K562 (cell line): ENCODE results near the gene RBM12. TPM values are rescaled to one million over a fixed set of nuclear protein-coding genes. Genes with fewer than 3 reads are reported as not detected.

Source experiments
- CC2D1A ChIP-seq: fragments of 450-650 bp; IDR thresholded peaks from 2 replicates; pipeline ENCODE4 v1.6.1; 2017; ENCODE audit warnings: mild to moderate bottlenecking
- CSDE1 ChIP-seq, 2 experiments: fragments of 450-650 bp; IDR thresholded peaks; 2 replicates each; pipeline ENCODE4 v1.6.1; 2016; ENCODE audit warnings: mild to moderate bottlenecking in 1 of 2
- ELF2 ChIP-seq: fragments of 250-450 bp; sonication (Bioruptor Pico); IDR thresholded peaks from 2 replicates; pipeline ENCODE4 v1.5.0; 2021; ENCODE audit warnings: mild to moderate bottlenecking
- GABPB1 ChIP-seq: sonication (generic); formaldehyde crosslinking; IDR thresholded peaks from 2 replicates; pipeline ENCODE4 v1.8.0; 2022; ENCODE audit warnings: mild to moderate bottlenecking, missing genetic modification reagents
- HNRNPH1 ChIP-seq: fragments of 200-400 bp; formaldehyde crosslinking; optimal IDR thresholded peaks from 2 replicates; pipeline ENCODE3; 2017; ENCODE audit warnings: low read depth, mild to moderate bottlenecking, low read length, moderate library complexity
- NONO ChIP-seq, 2 experiments: fragments of 200-400 bp in 1 of 2; fragments of 450-650 bp in 1 of 2; formaldehyde crosslinking in 1 of 2; IDR thresholded peaks; 2 replicates each; pipeline ENCODE4 v1.6.1; 2017; ENCODE audit warnings: low read depth in 2 of 2, mild to moderate bottlenecking in 2 of 2, moderate library complexity in 2 of 2, low read length in 1 of 2
- PHF8 ChIP-seq: fragments of 200-600 bp; sonication (generic); IDR thresholded peaks from 2 replicates; pipeline ENCODE4 v1.6.1; 2012; ENCODE audit warnings: mixed run types, mild to moderate bottlenecking, inconsistent platforms, low read length, moderate library complexity, borderline replicate concordance
- POLR2AphosphoS5 ChIP-seq: IDR thresholded peaks from 2 replicates; pipeline ENCODE4 v1.6.1; 2011; ENCODE audit warnings: mild to moderate bottlenecking, low read depth, low read length, moderate library complexity; ENCODE audit not compliant: control insufficient read depth, insufficient read depth
- SMAD4 ChIP-seq: fragments of 250-450 bp; sonication (Bioruptor Pico); conservative IDR thresholded peaks from 2 replicates; pipeline ENCODE4 v1.8.0; 2021; ENCODE audit warnings: inconsistent platforms, mild to moderate bottlenecking, moderate library complexity
- SPI1 ChIP-seq: IDR thresholded peaks from 2 replicates; pipeline ENCODE4 v1.6.1; 2011; ENCODE audit warnings: low read depth, low read length, control low read depth, borderline replicate concordance
- STAT6 ChIP-seq: sonication (generic); formaldehyde crosslinking; IDR thresholded peaks from 2 replicates; pipeline ENCODE4 v1.8.1; 2023; ENCODE audit warnings: mild to moderate bottlenecking, missing genetic modification reagents
- THRA ChIP-seq: fragments of 450-650 bp; IDR thresholded peaks from 2 replicates; pipeline ENCODE4 v1.6.1; 2017; ENCODE audit warnings: mild to moderate bottlenecking, moderate library complexity
- WHSC1 ChIP-seq: IDR thresholded peaks from one replicate; pipeline ENCODE4 v1.6.1; 2012; ENCODE audit warnings: low read length, control low read depth, inconsistent platforms
- ZBTB7A ChIP-seq: IDR thresholded peaks from 2 replicates; pipeline ENCODE4 v1.6.1; 2011; ENCODE audit warnings: low read depth, mild to moderate bottlenecking, low read length, moderate library complexity, borderline replicate concordance; ENCODE audit not compliant: control insufficient read depth
- ZNF224 ChIP-seq: sonication (generic); formaldehyde crosslinking; IDR thresholded peaks from 2 replicates; pipeline ENCODE4 v1.8.0; 2022; ENCODE audit warnings: mild to moderate bottlenecking, missing genetic modification reagents
- ZNF354B ChIP-seq: fragments of 250-450 bp; sonication (Bioruptor Pico); IDR thresholded peaks from 2 replicates; pipeline ENCODE4 v1.4.0; 2020
- ZNF507 ChIP-seq: conservative IDR thresholded peaks from 2 replicates; pipeline ENCODE4 v1.6.1; 2017; ENCODE audit warnings: missing genetic modification characterization, missing compliant biosample characterization
- ZNF592 ChIP-seq: fragments of 450-650 bp; IDR thresholded peaks from 2 replicates; pipeline ENCODE4 v1.6.1; 2017; ENCODE audit warnings: antibody characterized with exemption, mild to moderate bottlenecking
- ZNF778 ChIP-seq: fragments of 450-650 bp; formaldehyde crosslinking; IDR thresholded peaks from 2 replicates; pipeline ENCODE4 v1.4.0; 2020; ENCODE audit warnings: mild to moderate bottlenecking, moderate library complexity
- polyA plus RNA-seq, 8 experiments: library from polyadenylated mRNA; depleted of rRNA in 4 of 8; stranded (reverse) in 5 of 8; unstranded in 3 of 8; fragments of >200 nt; fragmentation: Nextera tagmentation in 2 of 8; fragmentation: Illumina TruSeq in 1 of 8; extraction: Ambion mirVana in 2 of 8; extraction: Trizol in 1 of 8; gene quantifications; 2 replicates each; pipeline versions ENCODE4 v1.2.1 to v1.2.3, GENCODE V29; 2011 to 2014; ENCODE audit warnings: inconsistent platforms in 1 of 8, missing spikeins in 1 of 8
- total RNA-seq, 7 experiments: library from RNA; depleted of rRNA in 6 of 7; stranded (reverse); fragments of >200 nt in 6 of 7; fragmentation: Illumina TruSeq in 2 of 7; extraction: Trizol in 2 of 7; gene quantifications; 2 replicates each; pipeline versions ENCODE4 v1.2.1 to v1.2.3, GENCODE V29; 2011 to 2021; ENCODE audit warnings: low replicate concordance in 1 of 7

Gene RBM12
- total and polyA plus RNA-seq, 9 of the 15 experiments (the other 6 are each of a cell fraction or from before 2014, with no cell fraction given): 5.0 to 162 (median 73.3) TPM

GRCh38 chr20:35600993-35601973 is 63.4 kb downstream of the RBM12 start (continued):
- peak; percentile 77 for TF ChIP-seq ZNF592
- no peak for TF ChIP-seq POLR2AphosphoS5
- peak; percentile 76 for TF ChIP-seq GABPB1 (CRISPR knock-in tag)
- TF ChIP-seq THRA: no peak
- TF ChIP-seq PHF8: no peak
- no peak; the same call in 1 of the 2 replicates for TF ChIP-seq ZBTB7A
- peak; percentile 81 for TF ChIP-seq SMAD4 (CRISPR knock-in tag)
- TF ChIP-seq STAT6: peak; percentile 76; the same call in 1 of the 2 replicates
- TF ChIP-seq ZNF507 (tag): no peak
- TF ChIP-seq CC2D1A: no peak
- peak in 1 of 2 experiments; percentile 47; a peak in 1 of 4 replicates for TF ChIP-seq NONO (IDR thresholded peaks at IDR 0.05; ENCODE audit: low read depth in 2 of 2, low read length in 1 of 2)
- TF ChIP-seq WHSC1: no peak
- TF ChIP-seq ZNF778 (CRISPR knock-in tag): no peak
- TF ChIP-seq ZNF224 (CRISPR knock-in tag): peak; percentile 94
- TF ChIP-seq SPI1: no peak
- TF ChIP-seq HNRNPH1: no peak
- TF ChIP-seq CSDE1 (IDR thresholded peaks at IDR 0.05): no peak
- TF ChIP-seq ZNF354B (CRISPR knock-in tag): no peak
- TF ChIP-seq ELF2 (CRISPR knock-in tag): no peak
